CD14-positive monocyte (primary cell): ENCODE data around the gene TGFBR3. TPM values are rescaled to one million over a fixed set of nuclear protein-coding genes. Genes with fewer than 3 reads are reported as not detected.

Experiments
- DNase-seq, 3 donors: peaks; one replicate each; pipeline ENCODE4 v3.0.0-alpha.2; 2011 to 2022
- H2AFZ ChIP-seq: 2 replicates; pipeline ENCODE4 v1.6.0; 2012; ENCODE audit warnings: mild to moderate bottlenecking, low read depth, low read length, inconsistent platforms; ENCODE audit not compliant: insufficient read depth, poor library complexity, severe bottlenecking
- H3K27ac ChIP-seq, 2 donors: 1 replicate in 1 of 2; 2 replicates in 1 of 2; pipeline ENCODE4 v1.5.1; 2012 to 2013; ENCODE audit warnings: low read length in 2 of 2, control low read depth in 1 of 2, inconsistent platforms in 1 of 2, low read depth in 1 of 2, mild to moderate bottlenecking in 1 of 2
- H3K27me3 ChIP-seq, 2 donors: one replicate each; pipeline versions ENCODE4 v1.6.0 to v1.6.1; 2011 to 2013; ENCODE audit warnings: low read length in 2 of 2; ENCODE audit not compliant: control insufficient read depth in 2 of 2, insufficient read depth in 2 of 2
- H3K36me3 ChIP-seq, 2 donors: replicated peaks in 1 of 2; 1 replicate in 1 of 2; 2 replicates in 1 of 2; pipeline versions ENCODE4 v1.5.1 to v1.6.1; 2012 to 2013; ENCODE audit warnings: low read length in 2 of 2, control low read depth in 1 of 2, inconsistent platforms in 1 of 2, mild to moderate bottlenecking in 1 of 2; ENCODE audit not compliant: insufficient read depth in 2 of 2, control insufficient read depth in 1 of 2
- H3K4me1 ChIP-seq, 2 donors: 1 replicate in 1 of 2; 2 replicates in 1 of 2; pipeline versions ENCODE4 v1.5.1 to v1.6.1; 2012 to 2013; ENCODE audit warnings: low read length in 2 of 2, control low read depth in 1 of 2, inconsistent platforms in 1 of 2, mild to moderate bottlenecking in 1 of 2, moderate library complexity in 1 of 2; ENCODE audit not compliant: insufficient read depth in 2 of 2, control insufficient read depth in 1 of 2
- H3K4me2 ChIP-seq: replicated peaks from 2 replicates; pipeline ENCODE3; 2012; ENCODE audit warnings: low read length, moderate library complexity, mild to moderate bottlenecking; ENCODE audit not compliant: poor library complexity, severe bottlenecking; ENCODE audit errors: extremely low read depth
- H3K4me3 ChIP-seq, 3 experiments: fragments of 200-600 bp in 1 of 3; sonication (generic) in 1 of 3; replicated peaks in 1 of 3; 1 replicate in 2 of 3; 2 replicates in 1 of 3; pipeline ENCODE4 v1.5.1; 2011 to 2013; ENCODE audit warnings: low read length in 3 of 3, mild to moderate bottlenecking in 3 of 3, control low read depth in 2 of 3, low read depth in 2 of 3, inconsistent platforms in 1 of 3, moderate library complexity in 1 of 3
- H3K79me2 ChIP-seq: 2 replicates; pipeline ENCODE4 v1.6.0; 2012; ENCODE audit warnings: mild to moderate bottlenecking, control low read depth, inconsistent platforms, low read length, moderate library complexity; ENCODE audit not compliant: insufficient read depth
- H3K9ac ChIP-seq: 2 replicates; pipeline ENCODE4 v1.6.0; 2017; ENCODE audit warnings: low read length, mild to moderate bottlenecking; ENCODE audit not compliant: insufficient read depth, poor library complexity, severe bottlenecking
- H3K9me3 ChIP-seq, 2 donors: replicated peaks in 1 of 2; 1 replicate in 1 of 2; 2 replicates in 1 of 2; pipeline versions ENCODE4 v1.5.1 to v1.6.1; 2012 to 2013; ENCODE audit warnings: low read length in 2 of 2, control low read depth in 1 of 2; ENCODE audit not compliant: control insufficient read depth in 1 of 2, insufficient read depth in 1 of 2
- H4K20me1 ChIP-seq: 2 replicates; pipeline ENCODE4 v1.6.0; 2012; ENCODE audit warnings: mild to moderate bottlenecking, low read length, control low read depth, moderate library complexity; ENCODE audit not compliant: insufficient read depth
- H3K27ac Mint-ChIP-seq, 7 donors: one replicate each; pipeline ENCODE4 v1.8.0; 2020; ENCODE audit warnings: mild to moderate bottlenecking in 7 of 7, mixed read lengths in 7 of 7, moderate library complexity in 6 of 7, inconsistent platforms in 2 of 7
- H3K27me3 Mint-ChIP-seq, 3 donors: one replicate each; pipeline ENCODE4 v1.8.0; 2021 to 2022; ENCODE audit warnings: low read depth in 3 of 3, mild to moderate bottlenecking in 3 of 3, mixed read lengths in 3 of 3, moderate library complexity in 3 of 3, inconsistent platforms in 1 of 3
- H3K36me3 Mint-ChIP-seq, 2 donors: one replicate each; pipeline ENCODE4 v1.8.0; 2020; ENCODE audit warnings: mixed read lengths in 2 of 2, inconsistent platforms in 1 of 2, mild to moderate bottlenecking in 1 of 2
- H3K4me1 Mint-ChIP-seq: one replicate; pipeline ENCODE4 v1.8.0; 2020; ENCODE audit warnings: mild to moderate bottlenecking, mixed read lengths
- H3K4me3 Mint-ChIP-seq, 2 donors: one replicate each; pipeline ENCODE4 v1.8.0; 2020; ENCODE audit warnings: mild to moderate bottlenecking in 2 of 2, mixed read lengths in 2 of 2, moderate library complexity in 1 of 2
- H3K9me3 Mint-ChIP-seq, 7 donors: one replicate each; pipeline ENCODE4 v1.8.0; 2020 to 2022; ENCODE audit warnings: mixed read lengths in 7 of 7, mild to moderate bottlenecking in 6 of 7, moderate library complexity in 6 of 7, inconsistent platforms in 2 of 7
- CTCF ChIP-seq: fragments of 200-600 bp; IDR thresholded peaks from one replicate; pipeline ENCODE4 v1.8.0; 2022; ENCODE audit warnings: antibody characterized with exemption, mild to moderate bottlenecking
- WGBS: methylation state at CpG from one replicate; pipeline ENCODE4 v1.1.5; 2013; ENCODE audit warnings: missing lambda C conversion rate; ENCODE audit not compliant: insufficient coverage; 5-methylcytosine and 5-hydroxymethylcytosine counted together
- intact Hi-C, 2 donors: fragments of 100-400 bp; cut with micrococcal nuclease; formaldehyde crosslinking; loops; one replicate each; pipeline versions ENCODE4 v1.15.0 to v1.15.1; 2023
- polyA plus RNA-seq, 3 donors: library from polyadenylated mRNA; depleted of rRNA in 1 of 3; unstranded in 2 of 3; stranded (reverse) in 1 of 3; fragments of 300-500 nt in 2 of 3; fragments of >200 nt in 1 of 3; fragmentation: Illumina TruSeq in 2 of 3; gene quantifications; 1 replicate in 2 of 3; 2 replicates in 1 of 3; pipeline ENCODE4 v1.2.3, GENCODE V29; 2012 to 2021

TGFBR3 gene
- polyA plus RNA-seq, 3 donors = 0.09 to 0.28 (median 0.20) TPM

- no peak overlapping the region for H3K27ac ChIP-seq
- Mint-ChIP-seq H3K9me3 (peaks cover 0 to 3% (median 2%) of the 10 kb centered on the region in 7 donors), H3K4me3 (no peak overlapping the region), H3K27ac (peak overlapping the region in 1 of 7 donors; percentile 5), H3K36me3 (no peaks in the 10 kb centered on the region), H3K4me1 (no peaks in the 10 kb centered on the region), H3K27me3 (peaks cover 0 to 3% (median 3%) of the 10 kb centered on the region in 3 donors)
- no peak overlapping the region for H2AFZ ChIP-seq
- H3K9me3 ChIP-seq = no peaks in the 10 kb centered on the region
- H3K27me3 ChIP-seq = no peaks in the 10 kb centered on the region
- WGBS = 100% methylated on average over 7 of the region's 10 CpGs
- no peak overlapping the region for H3K4me3 ChIP-seq
- H3K4me1 ChIP-seq = no peaks in the 10 kb centered on the region
- DNase-seq = no peak
- H3K36me3 ChIP-seq = no peaks in the 10 kb centered on the region
- H4K20me1 ChIP-seq = no peaks in the 10 kb centered on the region
- no peak overlapping the region for H3K4me2 ChIP-seq
- no peak for TF ChIP-seq CTCF
- H3K79me2 ChIP-seq = no peaks in the 10 kb centered on the region
- intact Hi-C loops = no loop called here
- no peak overlapping the region for H3K9ac ChIP-seq
Measured at GRCh38 chr1:91781901-91782622, 103.9 kb downstream of the TGFBR3 start.

- WGBS = no CpG with 5 or more reads among the region's 4 CpGs
- intact Hi-C loops = no loop called here
- Histone ChIP-seq H3K9ac (no peak overlapping the region), H3K36me3 (no peaks in the 10 kb centered on the region), H3K27me3 (no peaks in the 10 kb centered on the region), H3K4me1 (no peaks in the 10 kb centered on the region), H3K4me2 (no peak overlapping the region), H2AFZ (no peak overlapping the region), H4K20me1 (no peaks in the 10 kb centered on the region), H3K27ac (no peak overlapping the region), H3K9me3 (no peaks in the 10 kb centered on the region), H3K4me3 (no peak overlapping the region), H3K79me2 (no peaks in the 10 kb centered on the region)
- no peaks in the 10 kb centered on the region for H3K36me3 Mint-ChIP-seq
- H3K4me3 Mint-ChIP-seq = no peak overlapping the region
- no peak for DNase-seq
- no peak overlapping the region for H3K27ac Mint-ChIP-seq
- peaks cover 0 to 3% (median 3%) of the 10 kb centered on the region in 3 donors for H3K27me3 Mint-ChIP-seq
- H3K4me1 Mint-ChIP-seq = no peaks in the 10 kb centered on the region
- no peak for TF ChIP-seq CTCF
- H3K9me3 Mint-ChIP-seq = peaks cover 0 to 3% (median 0%) of the 10 kb centered on the region in 7 donors
Measured at GRCh38 chr1:91781371-91781825, 104.6 kb downstream of the TGFBR3 start.
